HEK293 (cell line): Measurements from ENCODE around the gene HERC5.

Experiments
- CTCF ChIA-PET: fragments of 350-600 bp; formaldehyde crosslinking; extraction: SDS; loops from one replicate; lab custom pipeline; 2021; ENCODE audit warnings: antibody characterized with exemption; lab: Yijun Ruan, JAX
- POLR2A ChIA-PET: fragments of 300-600 bp; formaldehyde crosslinking; extraction: SDS; loops from one replicate; lab custom pipeline; 2020; ENCODE audit warnings: antibody characterized with exemption, inconsistent platforms; lab: Yijun Ruan, JAX
- H3K27ac ChIP-seq: fragments of 200-500 bp; sonication (Bioruptor generic); 2 replicates; pipeline ENCODE4 v1.5.1; 2014; ENCODE audit warnings: low read depth, low read length, control low read depth, inconsistent platforms; ENCODE audit errors: extremely low read depth
- H3K36me3 ChIP-seq, 2 experiments: fragments of 200-500 bp in 1 of 2; sonication (Bioruptor generic) in 1 of 2; 1 replicate in 1 of 2; 2 replicates in 1 of 2; pipeline ENCODE4 v1.5.1; 2014 to 2017; ENCODE audit warnings: inconsistent platforms in 2 of 2, low read length in 2 of 2; ENCODE audit not compliant: control insufficient read depth in 2 of 2, insufficient read depth in 1 of 2
- H3K4me1 ChIP-seq: fragments of 200-500 bp; sonication (Bioruptor generic); 2 replicates; pipeline ENCODE4 v1.5.1; 2014; ENCODE audit warnings: mild to moderate bottlenecking, low read length, inconsistent platforms; ENCODE audit not compliant: control insufficient read depth, insufficient read depth
- H3K4me3 ChIP-seq: 2 replicates; pipeline ENCODE4 v1.5.1; 2011; ENCODE audit warnings: low read depth, mild to moderate bottlenecking, control low read depth, low read length, moderate library complexity
- H3K9me3 ChIP-seq: fragments of 200-500 bp; sonication (Bioruptor generic); 2 replicates; pipeline ENCODE4 v1.5.1; 2014; ENCODE audit warnings: low read depth, low read length, inconsistent platforms; ENCODE audit not compliant: control insufficient read depth, insufficient read depth
- GFI1B ChIP-seq: fragments of 450-650 bp; formaldehyde crosslinking; IDR thresholded peaks from 2 replicates; pipeline ENCODE4 v1.5.1; 2016; ENCODE audit warnings: missing biosample characterization, missing genetic modification characterization
- HOXD13 ChIP-seq: sonication (generic); formaldehyde crosslinking; IDR thresholded peaks from 2 replicates; pipeline ENCODE4 v1.8.0; 2022; ENCODE audit warnings: missing genetic modification reagents, borderline replicate concordance
- INSM2 ChIP-seq: fragments of 450-650 bp; formaldehyde crosslinking; IDR thresholded peaks from 2 replicates; pipeline ENCODE4 v1.5.1; 2016; ENCODE audit warnings: missing biosample characterization, missing genetic modification characterization
- OVOL3 ChIP-seq: fragments of 450-650 bp; formaldehyde crosslinking; IDR thresholded peaks from 2 replicates; pipeline ENCODE4 v1.5.1; 2016; ENCODE audit warnings: missing biosample characterization, missing genetic modification characterization
- PBX3 ChIP-seq: sonication (generic); formaldehyde crosslinking; IDR thresholded peaks from 2 replicates; pipeline ENCODE4 v1.8.1; 2022; ENCODE audit warnings: mild to moderate bottlenecking, moderate library complexity, missing genetic modification reagents
- RBAK ChIP-seq: fragments of 450-650 bp; formaldehyde crosslinking; IDR thresholded peaks from 2 replicates; pipeline ENCODE4 v1.5.1; 2016; ENCODE audit warnings: missing biosample characterization, missing genetic modification characterization
- REST ChIP-seq: fragments of 450-650 bp; formaldehyde crosslinking; IDR thresholded peaks from 2 replicates; pipeline ENCODE4 v1.5.1; 2016; ENCODE audit warnings: missing biosample characterization, missing genetic modification characterization
- SETDB1 ChIP-seq: IDR thresholded peaks from one replicate; pipeline ENCODE4 v1.6.1; 2017; ENCODE audit warnings: mild to moderate bottlenecking, low read length, moderate library complexity, mixed read lengths; ENCODE audit not compliant: insufficient read length
- SP3 ChIP-seq: fragments of 450-650 bp; formaldehyde crosslinking; IDR thresholded peaks from 2 replicates; pipeline ENCODE4 v1.5.1; 2016; ENCODE audit warnings: missing biosample characterization, missing genetic modification characterization
- ZBTB17 ChIP-seq: fragments of 450-650 bp; formaldehyde crosslinking; IDR thresholded peaks from 2 replicates; pipeline ENCODE4 v1.5.1; 2016; ENCODE audit warnings: missing biosample characterization, missing genetic modification characterization
- ZBTB20 ChIP-seq: fragments of 450-650 bp; formaldehyde crosslinking; IDR thresholded peaks from 2 replicates; pipeline ENCODE4 v1.5.1; 2016; ENCODE audit warnings: missing biosample characterization, missing genetic modification characterization
- ZBTB7A ChIP-seq: fragments of 450-650 bp; formaldehyde crosslinking; IDR thresholded peaks from 2 replicates; pipeline ENCODE4 v1.5.1; 2016; ENCODE audit warnings: low read depth, missing biosample characterization, missing genetic modification characterization
- ZBTB8A ChIP-seq: fragments of 450-650 bp; formaldehyde crosslinking; IDR thresholded peaks from 2 replicates; pipeline ENCODE4 v1.5.1; 2016; ENCODE audit warnings: missing biosample characterization, missing genetic modification characterization
- ZFP37 ChIP-seq: fragments of 450-650 bp; formaldehyde crosslinking; IDR thresholded peaks from 2 replicates; pipeline ENCODE4 v1.5.1; 2016; ENCODE audit warnings: missing biosample characterization, missing genetic modification characterization
- ZNF112 ChIP-seq: fragments of 450-650 bp; formaldehyde crosslinking; IDR thresholded peaks from 2 replicates; pipeline ENCODE4 v1.5.0; 2017; ENCODE audit warnings: missing biosample characterization, missing genetic modification characterization
- ZNF140 ChIP-seq: fragments of 450-650 bp; formaldehyde crosslinking; IDR thresholded peaks from 2 replicates; pipeline ENCODE4 v1.5.1; 2016; ENCODE audit warnings: missing biosample characterization, missing genetic modification characterization
- ZNF416 ChIP-seq: fragments of 450-650 bp; formaldehyde crosslinking; IDR thresholded peaks from 2 replicates; pipeline ENCODE4 v1.5.1; 2016; ENCODE audit warnings: missing biosample characterization, missing genetic modification characterization
- ZNF510 ChIP-seq: fragments of 450-650 bp; formaldehyde crosslinking; IDR thresholded peaks from 2 replicates; pipeline ENCODE4 v1.5.1; 2018; ENCODE audit warnings: mild to moderate bottlenecking, missing genetic modification characterization, missing biosample characterization; ENCODE audit not compliant: insufficient replicate concordance
- ZNF585B ChIP-seq: fragments of 450-650 bp; formaldehyde crosslinking; IDR thresholded peaks from 2 replicates; pipeline ENCODE4 v1.5.1; 2016; ENCODE audit warnings: missing biosample characterization, missing genetic modification characterization
- ZNF664 ChIP-seq: fragments of 450-650 bp; formaldehyde crosslinking; IDR thresholded peaks from 2 replicates; pipeline ENCODE4 v1.5.1; 2016; ENCODE audit warnings: missing biosample characterization, missing genetic modification characterization
- ZNF707 ChIP-seq: fragments of 450-650 bp; formaldehyde crosslinking; IDR thresholded peaks from 2 replicates; pipeline ENCODE4 v1.5.1; 2016; ENCODE audit warnings: missing biosample characterization, missing genetic modification characterization
- TF ChIP-seq, protein P1 (sequence below): fragments of 450-650 bp; formaldehyde crosslinking; IDR thresholded peaks from 2 replicates; pipeline ENCODE4 v1.5.1; 2016; ENCODE audit warnings: missing biosample characterization, missing genetic modification characterization
- TF ChIP-seq, protein P2 (sequence below): fragments of 450-650 bp; formaldehyde crosslinking; IDR thresholded peaks from 2 replicates; pipeline ENCODE4 v1.5.1; 2016; ENCODE audit warnings: missing biosample characterization, missing genetic modification characterization

The HERC5 gene

GRCh38 chr4:88414755-88415154 lies 42.2 kb upstream of the HERC5 start:
- ChIA-PET POLR2A (no interaction called here), CTCF (no interaction called here)
- H3K4me3 ChIP-seq, result no peak overlapping the region
- no peak overlapping the region for H3K27ac ChIP-seq
- H3K4me1 ChIP-seq, result no peaks in the 10 kb centered on the region
- H3K36me3 ChIP-seq, result peaks cover 0 to 9% of the 10 kb centered on the region in 2 experiments; a peak in 1 of 3 replicates
- TF ChIP-seq SP3, result no peak
- no peak for TF ChIP-seq ZNF664
- no peak for TF ChIP-seq OVOL3 (tag by site-specific recombination)
- TF ChIP-seq ZNF707 (tag by site-specific recombination), result no peak
- no peak for TF ChIP-seq PBX3
- no peak for TF ChIP-seq ZBTB17 (tag by site-specific recombination)
- TF ChIP-seq RBAK (tag by site-specific recombination), result no peak
- TF ChIP-seq, protein P1, sequence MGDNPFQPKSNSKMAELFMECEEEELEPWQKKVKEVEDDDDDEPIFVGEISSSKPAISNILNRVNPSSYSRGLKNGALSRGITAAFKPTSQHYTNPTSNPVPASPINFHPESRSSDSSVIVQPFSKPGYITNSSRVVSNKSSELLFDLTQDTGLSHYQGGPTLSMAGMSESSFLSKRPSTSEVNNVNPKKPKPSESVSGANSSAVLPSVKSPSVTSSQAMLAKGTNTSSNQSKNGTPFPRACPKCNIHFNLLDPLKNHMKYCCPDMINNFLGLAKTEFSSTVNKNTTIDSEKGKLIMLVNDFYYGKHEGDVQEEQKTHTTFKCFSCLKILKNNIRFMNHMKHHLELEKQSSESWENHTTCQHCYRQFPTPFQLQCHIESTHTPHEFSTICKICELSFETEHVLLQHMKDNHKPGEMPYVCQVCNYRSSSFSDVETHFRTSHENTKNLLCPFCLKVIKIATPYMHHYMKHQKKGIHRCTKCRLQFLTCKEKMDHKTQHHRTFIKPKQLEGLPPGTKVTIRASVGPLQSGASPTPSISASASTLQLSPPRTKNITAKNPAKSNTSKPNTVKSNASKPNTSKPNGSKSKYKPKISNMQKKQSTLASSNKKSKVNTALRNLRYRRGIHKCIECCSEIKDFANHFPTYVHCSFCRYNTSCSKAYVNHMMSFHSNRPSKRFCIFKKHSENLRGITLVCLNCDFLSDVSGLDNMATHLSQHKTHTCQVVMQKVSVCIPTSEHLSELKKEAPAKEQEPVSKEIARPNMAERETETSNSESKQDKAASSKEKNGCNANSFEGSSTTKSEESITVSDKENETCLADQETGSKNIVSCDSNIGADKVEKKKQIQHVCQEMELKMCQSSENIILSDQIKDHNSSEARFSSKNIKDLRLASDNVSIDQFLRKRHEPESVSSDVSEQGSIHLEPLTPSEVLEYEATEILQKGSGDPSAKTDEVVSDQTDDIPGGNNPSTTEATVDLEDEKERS (tag by site-specific recombination), result no peak
- TF ChIP-seq ZNF140 (tag by site-specific recombination), result no peak
- no peak for TF ChIP-seq ZNF112 (tag by site-specific recombination)
- no peak for TF ChIP-seq ZBTB8A (tag by site-specific recombination)
- TF ChIP-seq HOXD13 (CRISPR knock-in tag), result no peak
- H3K9me3 ChIP-seq, result no peaks in the 10 kb centered on the region

GRCh38 chr4:88415982-88416381 lies 40.9 kb upstream of the HERC5 start:
- H3K4me3 ChIP-seq, result no peak overlapping the region
- no peak overlapping the region for H3K27ac ChIP-seq
- H3K9me3 ChIP-seq, result no peaks in the 10 kb centered on the region
- ChIA-PET CTCF (no interaction called here), POLR2A (no interaction called here)
- peaks cover 0 to 9% of the 10 kb centered on the region in 2 experiments; a peak in 1 of 3 replicates for H3K36me3 ChIP-seq
- TF ChIP-seq REST (tag by site-specific recombination), result no peak
- H3K4me1 ChIP-seq, result no peaks in the 10 kb centered on the region

DNA sequence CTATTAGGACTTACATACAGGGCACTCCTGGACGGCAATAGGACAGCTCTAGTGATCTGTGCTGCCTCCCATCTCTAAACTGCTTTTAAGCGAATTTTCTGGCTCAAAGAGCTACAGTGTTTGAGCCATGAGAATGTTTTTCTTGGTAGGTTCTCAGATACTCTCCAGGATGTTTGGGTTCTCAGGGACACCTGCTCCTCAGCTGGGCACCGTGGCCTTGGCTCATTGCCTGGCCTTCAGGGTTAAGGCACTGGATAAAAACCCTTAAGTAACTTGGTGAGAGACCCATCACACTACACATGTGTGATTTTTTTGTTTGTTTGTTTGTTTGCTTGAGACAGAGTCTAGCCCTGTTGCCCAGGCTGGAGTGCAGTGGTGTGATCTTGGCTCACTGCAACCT lies 38.5 kb upstream of the HERC5 start:
- POLR2A ChIA-PET, result no interaction called here
- Histone ChIP-seq H3K36me3 (peaks cover 0 to 9% of the 10 kb centered on the region in 2 experiments; a peak in 1 of 3 replicates), H3K9me3 (no peaks in the 10 kb centered on the region), H3K27ac (no peak overlapping the region), H3K4me1 (no peaks in the 10 kb centered on the region), H3K4me3 (no peak overlapping the region)
- CTCF ChIA-PET, result no interaction called here
- TF ChIP-seq ZNF585B, result no peak
- TF ChIP-seq, protein P2, sequence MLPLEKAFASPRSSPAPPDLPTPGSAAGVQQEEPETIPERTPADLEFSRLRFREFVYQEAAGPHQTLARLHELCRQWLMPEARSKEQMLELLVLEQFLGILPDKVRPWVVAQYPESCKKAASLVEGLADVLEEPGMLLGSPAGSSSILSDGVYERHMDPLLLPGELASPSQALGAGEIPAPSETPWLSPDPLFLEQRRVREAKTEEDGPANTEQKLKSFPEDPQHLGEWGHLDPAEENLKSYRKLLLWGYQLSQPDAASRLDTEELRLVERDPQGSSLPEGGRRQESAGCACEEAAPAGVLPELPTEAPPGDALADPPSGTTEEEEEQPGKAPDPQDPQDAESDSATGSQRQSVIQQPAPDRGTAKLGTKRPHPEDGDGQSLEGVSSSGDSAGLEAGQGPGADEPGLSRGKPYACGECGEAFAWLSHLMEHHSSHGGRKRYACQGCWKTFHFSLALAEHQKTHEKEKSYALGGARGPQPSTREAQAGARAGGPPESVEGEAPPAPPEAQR (tag by site-specific recombination), result no peak
- no peak for TF ChIP-seq ZNF510 (tag by site-specific recombination)
- TF ChIP-seq GFI1B (tag by site-specific recombination), result no peak
- TF ChIP-seq ZBTB20 (tag by site-specific recombination), result no peak
- TF ChIP-seq SETDB1, result no peak
- no peak for TF ChIP-seq ZBTB7A
- TF ChIP-seq INSM2 (tag by site-specific recombination), result no peak
- TF ChIP-seq ZFP37 (tag by site-specific recombination), result no peak
- no peak for TF ChIP-seq ZNF416 (tag by site-specific recombination)
